Measurements from ENCODE around the gene HTR5A.

DNA sequence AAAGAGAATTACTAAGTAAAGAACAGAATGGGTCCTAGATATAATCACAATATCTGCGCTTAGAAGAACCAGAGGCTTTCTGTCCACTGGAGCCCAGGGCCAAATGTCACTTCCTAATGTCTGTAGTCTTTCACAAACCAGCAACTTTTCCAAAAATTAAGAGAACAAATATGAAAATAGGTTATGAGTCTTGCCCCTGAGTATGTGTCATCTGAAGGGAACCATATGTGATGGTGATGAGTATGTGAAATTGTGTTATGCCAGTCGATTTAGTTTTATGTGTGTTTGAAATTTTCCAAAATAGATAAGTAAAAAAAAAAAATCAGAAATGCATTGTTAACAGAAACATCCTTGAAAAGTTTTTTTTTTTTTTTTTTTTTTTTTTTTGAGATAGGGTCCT is 15.4 kb upstream of the HTR5A start:
- no peak for TF ChIP-seq CTCF (IDR thresholded peaks at IDR 0.05)
- TF ChIP-seq POLR2A (IDR thresholded peaks at IDR 0.05): no peak

All from Peyer's patch (tissue), 4 donors.